ENCODE results near the gene SAMHD1.

Gene SAMHD1

DNA sequence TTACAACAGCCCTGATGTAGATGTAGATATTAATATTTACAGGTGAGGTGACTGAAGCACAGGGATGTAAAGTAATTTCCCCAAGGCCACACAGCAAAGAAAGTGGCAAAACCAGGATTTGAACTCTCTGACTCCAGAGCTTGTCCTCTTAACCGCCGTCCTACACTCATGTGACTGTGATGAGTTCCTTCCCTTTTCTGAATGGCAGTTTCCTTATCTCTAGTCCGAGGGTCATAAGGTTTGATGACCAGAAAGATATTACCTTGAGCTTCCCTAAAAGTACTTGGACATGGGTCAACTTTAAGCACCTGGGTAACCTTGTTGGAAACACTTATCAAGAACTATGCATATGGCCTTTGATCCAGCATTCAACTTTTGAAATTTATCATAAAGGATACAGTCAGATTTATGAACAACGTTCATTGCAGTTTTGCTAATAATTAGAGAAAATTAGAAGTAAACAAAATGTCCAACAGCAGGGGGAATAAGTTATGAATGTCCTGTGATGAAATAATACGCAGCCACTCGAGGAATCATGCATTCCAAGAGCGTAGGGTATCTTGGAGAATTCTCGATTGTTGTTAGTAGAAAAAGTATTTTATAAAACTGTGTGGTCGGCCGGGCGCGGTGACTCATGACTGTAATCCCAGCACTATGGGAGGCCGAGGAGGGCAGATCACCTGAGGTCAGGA is 77.9 kb downstream of the SAMHD1 start:
- DNase-seq (ENCODE audit: low read depth in 3 of 3): no peak

DNA sequence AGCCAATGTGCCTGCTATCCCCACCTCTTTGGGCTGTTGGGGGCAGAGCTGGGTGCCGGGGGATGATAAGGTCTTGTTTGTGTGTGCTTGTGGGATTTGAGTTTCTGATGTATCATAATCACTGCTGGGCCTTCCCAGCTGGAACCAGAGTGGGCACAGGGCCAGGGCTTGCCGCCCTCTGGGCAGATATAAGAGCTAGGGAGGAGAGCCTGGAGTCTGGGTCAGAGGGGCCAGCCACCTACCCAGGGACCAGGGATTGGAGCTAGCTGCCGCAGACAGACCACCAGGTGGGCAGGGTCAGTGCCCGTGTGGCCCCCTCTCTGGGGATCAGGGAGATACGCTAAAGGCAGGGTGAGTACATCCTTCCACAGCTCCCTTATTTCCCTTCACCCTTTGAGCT is 78.7 kb downstream of the SAMHD1 start:
- no peak for DNase-seq (ENCODE audit: low read depth in 3 of 3)

DNA sequence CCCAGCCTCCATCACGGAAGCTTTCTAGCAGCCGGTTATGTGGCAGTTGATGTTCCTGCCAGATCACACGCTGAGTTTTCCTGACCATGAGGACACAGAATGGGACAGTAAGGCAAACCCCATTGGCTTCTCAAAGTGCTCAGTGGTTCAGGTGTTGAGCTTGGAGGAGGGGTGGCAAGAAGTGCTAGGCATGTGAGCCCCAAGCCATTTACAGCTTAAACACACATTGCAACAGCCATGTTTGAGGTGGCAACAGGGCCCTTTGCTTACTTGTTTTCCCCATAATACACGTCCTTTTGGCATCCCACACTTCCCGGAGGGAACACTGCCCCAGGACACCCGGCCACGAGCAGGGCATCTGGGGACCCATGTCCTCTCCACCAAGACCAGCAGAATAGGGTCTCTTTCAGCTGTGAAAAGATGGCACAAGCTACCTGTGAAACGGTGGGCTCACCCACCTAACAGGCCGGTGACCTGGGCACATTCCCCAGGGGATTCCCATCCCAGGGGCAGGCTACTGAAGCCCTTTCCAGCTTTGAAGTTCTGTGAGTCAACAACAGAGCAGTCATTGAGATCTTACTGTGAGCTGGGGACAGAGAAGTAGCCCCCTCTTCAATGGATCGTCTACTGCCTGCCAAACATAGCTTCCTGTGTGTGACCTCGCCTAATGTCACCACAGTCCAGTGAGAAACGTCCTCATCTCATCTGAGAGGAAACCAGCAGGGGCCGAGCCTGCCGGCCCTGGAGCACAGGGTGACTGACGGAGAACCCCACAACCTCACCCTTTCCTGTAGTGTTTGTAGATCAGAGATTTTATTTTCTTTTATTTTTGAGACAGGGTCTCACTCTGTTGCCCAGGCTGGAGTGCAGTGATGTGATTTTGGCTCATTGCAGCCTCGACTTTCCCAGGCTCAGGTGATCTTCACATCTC is 79.6 kb downstream of the SAMHD1 start:
- no peak for DNase-seq (ENCODE audit: low read depth in 3 of 3)

DNA sequence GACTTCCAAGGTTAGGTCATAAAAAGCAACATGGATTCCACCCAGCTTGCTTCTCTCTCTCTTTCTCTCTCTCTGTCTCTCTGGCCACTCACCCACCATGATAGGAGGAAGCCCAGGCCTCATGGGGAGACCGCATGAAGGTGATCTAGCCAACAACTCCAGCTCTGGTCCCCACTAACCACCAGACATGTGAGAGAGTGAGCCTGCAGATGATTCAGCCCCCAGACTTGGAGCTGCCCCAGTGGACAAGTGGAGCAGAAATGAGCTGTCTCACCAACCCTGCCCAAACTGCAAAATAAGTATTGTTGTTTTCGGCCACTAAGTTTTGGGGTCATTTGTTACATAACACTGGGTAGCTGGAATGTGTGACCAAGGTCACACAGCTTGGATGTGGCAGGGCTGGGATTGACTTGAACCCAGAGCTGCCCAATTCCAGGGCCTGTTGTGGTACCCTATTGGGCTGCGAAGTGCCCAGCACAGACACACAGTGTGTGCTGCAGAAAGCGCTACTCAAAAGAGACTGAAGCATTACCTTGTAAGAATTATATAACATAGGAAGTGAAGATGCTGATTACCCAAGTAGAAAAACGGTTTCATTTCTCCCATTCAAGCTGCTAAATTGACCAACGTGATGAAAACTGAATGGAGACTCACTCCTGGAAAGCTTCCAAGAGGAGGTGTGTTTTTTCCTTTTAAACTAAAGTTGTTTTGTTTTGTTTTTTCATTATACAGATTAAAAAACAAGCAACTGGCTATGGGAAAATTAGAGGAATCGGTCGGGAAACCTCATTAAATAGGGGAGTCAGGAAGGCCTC is 84.6 kb downstream of the SAMHD1 start:
- no peak for DNase-seq (ENCODE audit: low read depth in 3 of 3)

DNA sequence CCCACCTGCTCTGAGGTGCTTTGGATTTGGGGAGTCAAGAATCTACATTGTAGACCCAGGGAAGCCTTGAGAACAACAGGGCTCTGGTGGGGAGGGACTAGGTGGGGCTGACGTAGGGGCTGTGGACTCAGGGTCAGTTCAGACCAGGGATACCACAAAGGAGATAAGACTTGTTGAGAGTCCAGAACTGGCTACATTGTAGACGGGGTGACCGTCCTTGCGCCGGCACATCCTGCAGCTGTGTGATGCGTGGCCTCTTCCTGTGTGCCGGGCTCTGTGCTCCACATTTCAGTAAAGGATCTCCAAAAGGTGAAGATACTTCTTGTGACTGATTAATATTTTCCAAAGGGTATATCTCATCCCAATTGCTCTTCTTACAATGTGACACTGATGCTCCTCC is 85.3 kb downstream of the SAMHD1 start:
- no peak for DNase-seq (ENCODE audit: low read depth in 3 of 3)

DNA sequence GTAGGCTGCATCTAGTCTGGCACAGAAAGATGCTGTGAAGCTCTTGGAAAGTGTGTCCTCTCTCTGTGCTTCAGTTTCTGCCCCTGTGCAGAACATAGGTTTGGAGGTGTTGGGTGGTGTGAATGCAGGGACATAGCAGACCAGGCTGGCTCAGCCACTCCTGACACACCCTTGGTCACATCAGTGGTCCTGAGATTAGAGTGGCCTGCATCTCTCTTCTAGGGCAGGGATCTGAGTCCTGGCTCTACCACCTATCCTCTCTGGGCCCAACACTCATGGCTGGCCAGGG is 85.7 kb downstream of the SAMHD1 start:
- no peak for DNase-seq (ENCODE audit: low read depth in 3 of 3)

DNA sequence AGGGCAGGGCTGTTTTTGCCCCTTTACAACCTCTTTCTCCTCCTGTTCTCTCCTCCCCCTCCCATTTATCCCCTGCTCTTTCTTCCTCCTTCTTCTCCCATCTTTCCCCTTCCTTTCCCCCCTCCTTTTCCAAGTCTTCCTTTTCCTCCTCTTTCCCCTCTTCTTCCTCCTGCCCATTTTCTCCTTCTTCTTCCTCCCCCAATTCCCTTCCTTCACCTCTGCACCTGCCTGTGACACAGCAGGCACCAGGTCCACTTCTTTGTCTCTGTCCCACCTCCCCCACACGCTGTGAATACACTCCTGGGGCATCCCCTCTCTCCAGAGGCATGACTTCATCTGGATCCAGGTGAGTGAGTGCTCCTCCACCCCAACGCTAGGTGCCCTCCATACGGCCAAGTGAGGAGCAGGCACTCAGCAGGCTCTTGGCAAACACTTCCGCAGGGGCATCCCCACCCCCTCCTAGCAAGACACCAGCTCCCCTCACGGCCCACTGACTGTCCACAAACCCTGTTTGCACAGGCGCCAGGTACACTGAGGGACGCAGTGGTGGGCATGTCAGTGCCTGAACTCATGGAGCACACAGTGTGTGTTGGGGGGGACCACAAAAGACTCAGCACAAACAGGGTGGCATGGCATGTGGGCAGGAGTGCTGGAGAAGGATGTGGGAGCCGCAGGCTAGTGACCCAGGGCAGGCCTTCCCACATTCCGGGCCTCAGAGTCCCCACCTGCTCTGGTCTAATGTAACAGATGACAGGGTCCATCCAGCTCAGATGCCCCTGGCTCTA is 86.2 kb downstream of the SAMHD1 start:
- DNase-seq (ENCODE audit: low read depth in 3 of 3): no peak

DNA sequence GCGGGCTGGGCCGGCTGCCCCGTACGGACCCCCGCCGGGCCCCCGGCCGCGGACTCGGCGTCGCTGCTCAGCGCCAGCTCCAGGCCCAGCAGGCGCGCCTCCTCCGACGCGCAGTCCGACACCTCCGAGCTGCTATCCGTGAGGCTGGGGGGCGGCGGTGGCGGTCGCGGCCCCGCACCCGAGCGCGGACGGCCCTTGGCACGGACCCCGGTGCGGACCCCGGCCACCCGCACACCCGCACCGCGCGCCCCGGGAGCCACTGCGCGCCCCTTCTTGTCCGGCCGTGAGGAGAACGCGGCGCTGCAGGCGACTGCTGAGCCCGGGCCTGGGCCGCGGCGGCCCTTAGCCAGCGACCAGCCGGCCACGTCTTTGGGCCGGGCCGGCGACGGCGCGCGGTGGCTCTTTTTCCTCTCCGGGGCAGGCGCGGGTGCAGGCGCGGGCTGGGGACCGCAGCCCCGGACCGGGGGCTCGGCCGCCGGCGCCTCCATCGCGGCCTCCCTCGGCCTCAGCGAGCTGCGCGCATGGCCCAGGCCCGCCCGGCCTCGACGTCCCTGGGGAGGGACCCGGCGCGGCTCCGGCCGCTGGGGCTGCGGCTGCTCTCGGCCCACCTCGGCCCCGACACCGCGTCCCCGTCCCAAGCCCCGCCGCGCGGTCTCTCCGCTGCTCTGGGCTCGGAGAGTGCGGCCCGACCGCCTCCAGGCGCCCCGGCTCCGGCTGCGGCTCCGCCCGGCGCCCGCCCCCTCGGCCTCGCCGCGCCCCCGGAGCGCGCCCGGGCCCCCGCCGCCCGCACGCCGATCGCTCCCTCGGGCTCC is 88.4 kb downstream of the SAMHD1 start:
- DNase-seq (ENCODE audit: low read depth in 3 of 3): no peak

DNA sequence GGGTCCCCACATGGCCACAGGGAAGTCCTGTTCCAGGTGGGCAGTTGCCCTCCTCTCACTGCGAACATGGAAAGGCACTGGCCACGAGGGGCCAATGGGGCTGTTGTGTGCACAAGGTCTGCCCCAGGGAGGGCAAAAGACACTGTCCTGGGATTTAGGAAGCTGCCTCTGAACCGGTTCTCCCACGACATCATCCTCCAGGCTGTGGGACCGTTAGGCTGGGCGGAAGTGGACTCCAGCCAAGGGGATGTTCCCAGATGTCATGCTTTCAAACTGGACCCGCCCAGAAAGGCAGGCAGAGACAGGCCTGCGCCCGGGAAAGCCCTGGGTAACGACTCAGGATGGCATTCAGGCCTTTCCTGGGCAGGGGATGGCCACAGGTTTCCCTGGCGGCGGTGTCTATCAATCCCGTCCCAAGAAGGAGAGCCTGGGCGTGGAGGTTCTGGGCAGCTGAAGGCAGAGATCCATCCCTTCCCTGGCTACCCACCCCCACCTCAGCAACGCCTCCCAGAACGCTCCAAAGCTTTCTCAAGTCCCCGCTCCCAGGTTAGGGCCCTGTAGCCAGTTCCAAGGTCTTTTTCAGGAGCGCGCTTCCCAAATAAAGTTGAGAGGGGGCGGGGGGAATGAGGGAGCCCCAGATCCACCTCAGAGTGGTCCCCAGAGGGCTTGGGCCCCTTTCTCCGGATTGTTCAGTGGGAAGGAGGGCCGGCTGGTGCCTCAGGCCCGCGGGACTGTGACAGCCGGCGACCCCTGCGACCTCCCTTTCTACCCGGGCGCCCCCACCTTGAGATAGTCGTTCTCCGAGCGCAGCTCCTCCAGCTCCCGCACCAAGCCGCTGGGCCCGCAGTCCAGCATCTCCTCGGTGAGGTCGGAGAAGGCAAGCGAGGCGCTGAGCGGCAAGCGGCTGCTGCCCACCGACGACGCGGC is 89.4 kb downstream of the SAMHD1 start:
- no peak for DNase-seq (ENCODE audit: low read depth in 3 of 3)

DNA sequence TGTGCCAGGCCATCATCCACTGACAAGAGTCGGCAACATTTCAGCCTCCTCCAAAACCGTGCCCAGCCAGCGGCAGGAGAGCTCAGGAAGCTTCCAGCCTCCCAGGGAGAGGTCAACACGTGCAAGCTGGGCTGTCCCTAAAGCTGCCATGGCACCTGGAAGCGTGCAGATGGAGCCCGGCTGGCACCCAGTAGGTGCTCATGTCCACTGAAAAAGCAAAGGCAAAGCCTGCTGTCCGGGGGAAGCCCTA is 90.0 kb downstream of the SAMHD1 start:
- DNase-seq (ENCODE audit: low read depth in 3 of 3): no peak

DNA sequence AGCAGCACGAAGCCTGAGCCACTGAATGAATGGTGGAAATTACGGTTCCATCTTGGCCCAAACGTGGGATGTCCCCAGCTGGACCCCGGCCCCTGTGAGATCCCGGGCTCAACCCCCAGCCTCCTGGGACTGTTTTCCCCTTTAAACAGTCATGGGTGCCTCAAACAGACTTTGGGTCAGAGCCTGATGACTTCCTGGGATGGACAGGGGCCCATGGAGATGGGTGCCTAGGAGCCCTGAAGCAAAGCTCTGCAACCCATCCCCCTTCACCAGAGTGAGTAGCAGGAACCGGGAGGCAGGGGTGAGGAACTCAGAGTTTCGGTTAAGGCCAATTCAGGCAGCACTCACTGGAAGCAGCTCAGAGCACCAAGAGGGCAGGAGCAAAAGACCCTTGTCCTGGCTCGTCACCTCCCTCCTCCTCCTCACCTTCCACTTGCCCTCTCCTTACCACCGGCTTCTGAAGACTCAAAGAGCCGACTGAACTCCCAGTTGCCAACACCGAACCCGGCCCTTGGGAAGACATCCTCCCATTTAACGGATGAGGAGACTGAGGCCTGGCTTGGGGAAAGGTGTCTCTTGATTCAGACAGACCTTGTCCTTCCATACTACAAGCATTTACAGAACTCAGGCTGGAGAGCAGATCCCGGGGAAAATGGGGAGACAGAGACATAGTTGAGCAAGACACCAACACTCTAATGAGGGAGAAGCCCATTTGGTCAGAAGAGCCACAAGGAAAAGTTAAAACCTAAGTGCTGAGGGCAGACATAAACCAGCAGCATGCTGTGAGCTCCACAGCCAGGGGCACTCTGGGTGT is 90.5 kb downstream of the SAMHD1 start:
- no peak for DNase-seq (ENCODE audit: low read depth in 3 of 3)

DNA sequence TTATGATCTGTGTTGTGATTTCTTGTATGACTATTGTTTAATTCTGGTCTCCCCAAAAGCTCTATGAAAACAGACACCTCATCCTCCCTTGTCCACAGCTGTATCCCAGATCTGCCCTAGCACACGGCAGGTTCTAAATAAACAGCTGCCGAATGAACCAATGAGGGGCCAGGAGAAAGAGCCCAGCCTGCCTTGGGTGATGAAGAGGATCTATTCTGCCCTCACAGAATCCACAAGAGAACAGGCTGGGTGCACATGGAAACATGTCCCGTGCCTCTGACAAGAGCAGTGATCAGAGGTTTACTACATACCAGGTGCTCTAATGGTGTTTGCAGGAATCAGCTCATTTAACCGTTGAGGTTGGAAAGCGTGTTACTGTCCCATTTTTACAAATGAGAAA is 91.2 kb downstream of the SAMHD1 start:
- DNase-seq (ENCODE audit: low read depth in 3 of 3): no peak

DNA sequence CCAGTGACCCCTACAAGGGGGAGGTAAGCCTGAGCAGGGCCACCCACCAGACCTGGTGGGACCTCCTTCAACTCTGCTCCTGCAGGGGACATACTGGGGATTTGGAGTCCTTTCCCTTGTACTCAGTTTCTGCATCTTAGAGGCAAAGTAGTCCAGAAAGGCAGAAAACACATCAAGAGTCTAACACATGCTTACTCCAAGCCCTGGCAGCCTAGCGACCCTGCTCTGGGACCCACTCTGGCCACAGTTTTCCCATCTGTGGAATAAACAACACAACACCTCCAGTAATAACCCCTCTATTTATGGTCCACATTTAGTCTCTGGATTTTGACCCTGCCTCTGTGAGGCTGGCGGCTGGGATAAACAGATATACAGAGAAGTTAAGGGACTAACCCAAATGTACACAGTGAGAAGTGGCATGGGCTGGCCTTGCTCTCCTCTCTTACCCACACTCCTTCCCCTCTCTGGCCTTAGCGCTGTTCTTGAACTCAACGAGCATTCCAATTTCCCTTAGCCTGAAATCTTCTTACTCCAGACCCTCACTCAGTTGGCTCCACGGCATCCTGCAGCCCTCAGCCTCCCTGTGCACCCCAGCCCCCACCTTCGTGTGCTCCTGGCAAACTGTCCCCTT is 91.7 kb downstream of the SAMHD1 start:
- DNase-seq (ENCODE audit: low read depth in 3 of 3): no peak

DNA sequence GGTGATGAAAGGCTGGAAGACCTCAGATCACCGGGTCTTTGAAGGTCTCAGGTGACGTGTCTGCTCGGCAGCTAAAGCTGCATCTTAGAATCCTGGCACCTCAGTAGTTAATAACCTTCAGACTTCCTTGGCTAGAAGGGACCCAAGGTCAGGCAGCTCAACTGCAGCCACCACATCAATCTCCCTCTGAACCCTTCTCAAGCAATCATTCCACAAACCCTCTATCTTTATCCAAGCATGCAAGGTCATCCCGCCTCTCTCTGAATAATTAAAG is 92.3 kb downstream of the SAMHD1 start:
- no peak for DNase-seq (ENCODE audit: low read depth in 3 of 3)

DNA sequence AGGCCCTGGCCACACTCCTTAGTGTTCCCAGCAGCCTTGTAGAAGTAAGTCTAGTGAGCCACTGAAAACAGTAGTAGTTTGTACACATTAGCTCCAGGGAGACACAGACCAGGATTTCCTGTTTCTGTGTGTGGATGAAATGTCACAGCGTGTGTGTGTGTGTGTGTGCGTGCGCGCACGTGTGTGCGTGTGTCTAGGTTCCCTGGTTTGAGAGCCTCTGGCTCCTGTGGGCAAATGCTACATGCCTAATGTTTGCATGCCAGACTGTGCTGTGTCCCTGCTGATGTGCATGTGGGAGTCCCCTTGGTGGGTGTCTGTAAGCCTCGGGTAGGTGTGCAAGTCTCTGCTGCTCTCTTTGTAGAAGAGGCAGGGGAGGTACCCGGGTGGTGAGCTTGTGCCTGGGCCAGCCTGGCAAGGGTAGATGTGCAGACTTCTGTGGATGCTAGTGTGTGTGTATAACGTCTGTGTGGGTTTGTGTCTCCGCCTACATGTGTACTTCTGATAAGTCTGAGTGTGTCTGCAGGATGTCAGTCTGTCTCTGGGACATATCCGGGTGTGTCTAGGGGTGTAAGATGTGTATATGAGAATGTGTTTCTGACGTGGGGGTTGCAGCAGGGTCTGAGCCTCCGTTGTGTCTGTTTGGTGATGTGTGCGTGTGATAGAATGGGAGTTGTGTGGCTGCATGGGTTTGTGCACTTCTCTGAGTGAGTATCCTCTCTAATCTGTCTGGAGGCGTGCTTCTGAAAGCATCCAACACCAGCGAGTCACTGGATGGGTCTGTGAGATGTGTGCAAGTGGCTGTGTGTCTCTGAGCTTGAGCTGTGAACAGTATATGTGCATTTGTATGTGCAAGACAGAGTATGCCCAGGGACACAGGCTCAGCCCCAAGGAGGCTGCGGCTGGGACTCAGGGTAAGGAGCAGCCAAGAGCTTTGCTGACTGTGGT is 94.5 kb downstream of the SAMHD1 start:
- peak in 1 of 3 experiments; percentile 18 for DNase-seq (ENCODE audit: low read depth in 3 of 3)

DNA sequence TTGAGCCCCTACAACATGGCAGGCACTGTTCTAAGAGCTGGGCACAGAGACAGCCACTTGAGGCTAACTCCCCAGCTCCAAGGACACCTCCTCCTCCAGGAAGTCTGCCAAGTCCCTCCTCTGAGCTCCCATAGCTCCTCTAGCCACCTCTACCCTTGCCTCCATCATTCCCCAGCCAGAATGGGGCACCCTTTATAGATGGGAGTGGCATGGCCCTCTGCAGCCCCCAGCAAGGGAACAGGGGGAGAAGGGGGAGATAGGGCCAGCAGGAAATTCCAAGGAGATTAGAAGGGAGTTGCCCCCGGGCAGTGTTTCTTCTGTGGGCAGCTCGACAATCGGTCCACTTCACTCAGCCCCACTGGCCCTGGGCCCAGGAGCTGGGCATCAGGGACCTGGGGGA is 95.3 kb downstream of the SAMHD1 start:
- DNase-seq (ENCODE audit: low read depth in 3 of 3): no peak

DNA sequence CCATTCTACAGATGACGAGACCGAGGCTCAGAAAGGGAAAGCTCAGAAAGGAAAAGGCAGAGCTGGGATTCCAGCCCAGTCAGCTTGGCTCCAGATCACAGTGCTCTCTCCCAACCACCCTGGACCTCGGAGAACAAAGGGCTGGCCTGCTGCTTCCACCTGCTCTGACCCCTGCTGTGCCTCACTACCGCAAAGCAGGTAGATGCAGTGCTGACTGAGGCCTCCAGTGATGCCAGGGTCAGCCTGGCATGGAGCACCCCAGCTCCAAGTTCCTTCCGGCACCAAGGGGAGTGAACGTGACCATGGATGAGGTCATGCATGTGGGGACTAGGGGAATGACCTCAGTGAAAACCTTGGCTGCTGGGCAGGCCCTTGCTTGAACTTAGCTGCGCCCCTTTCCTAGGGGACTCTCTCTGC is 96.3 kb downstream of the SAMHD1 start:
- DNase-seq (ENCODE audit: low read depth in 3 of 3): no peak
